ENCODE results near the gene HMGB2. TPM values are rescaled to one million over a fixed set of nuclear protein-coding genes. Genes with fewer than 3 reads are reported as not detected.

HMGB2 gene
- total and polyA plus RNA-seq, 2 of the 8 experiments (the other 6 are each of a cell fraction or from before 2014, with no cell fraction given) = 54.7 to 218 TPM

GRCh38 chr4:173333658-173334084 lies 487 bp downstream of the HMGB2 start:
- POLR2A ChIA-PET (ENCODE audit: partially characterized antibody) = interaction anchor here (0.6 to 8.0 kb wide), 33 partner anchors 12 to 347 kb away, joined by 3 to 123 read pairs (median 4); partner anchors contain the start of genes GALNT7, SAP30 and SCRG1
- no peak overlapping the region for H2BK15ac ChIP-seq (ENCODE audit: low read length)
- no peak overlapping the region for H3K14ac ChIP-seq (ENCODE audit: insufficient read length)
- peak overlapping the region; percentile 99 for H4K5ac ChIP-seq (ENCODE audit: insufficient read length, low read depth, low read length)
- no peaks in the 10 kb centered on the region for H3K27me3 ChIP-seq (replicated peaks in 1 of 4; ENCODE audit: control insufficient read depth in 3 of 4, extremely low read depth in 1 of 4, insufficient read depth in 3 of 4, low read length in 3 of 4)
- TF ChIP-seq SIN3A (conservative IDR thresholded peaks at IDR 0.05 in 1 of 2, IDR thresholded peaks at IDR 0.05 in 1 of 2; ENCODE audit: low read depth in 1 of 2, low read length in 2 of 2) (0 out of 4 replicates have a peak, but pooled peaks of 1 of the 2 experiments have one; percentile 0), ATF2 (IDR thresholded peaks at IDR 0.05; ENCODE audit: low read length) (no peak), POLR2AphosphoS5 (IDR thresholded peaks at IDR 0.05; ENCODE audit: low read depth, low read length) (0 out of 2 replicates have a peak, but pooled peaks have one; percentile 9), MAX (IDR thresholded peaks at IDR 0.05) (no peak), RBBP5 (IDR thresholded peaks at IDR 0.05; ENCODE audit: borderline replicate concordance, low read depth, low read length) (0 out of 2 replicates have a peak, but pooled peaks have one; percentile 49), KDM1A (IDR thresholded peaks at IDR 0.05; ENCODE audit: borderline replicate concordance, low read length) (no peak), SP4 (IDR thresholded peaks at IDR 0.05; ENCODE audit: low read length) (no peak), ASH2L (IDR thresholded peaks at IDR 0.05; ENCODE audit: low read length) (peak; percentile 51), CHD1 (IDR thresholded peaks at IDR 0.05; ENCODE audit: low read depth, low read length) (no peak), SUZ12 (IDR thresholded peaks at IDR 0.05; ENCODE audit: low read length) (no peak)
- H3K4me1 ChIP-seq (replicated peaks in 1 of 4; ENCODE audit: control insufficient read depth in 3 of 4, insufficient read depth in 4 of 4, low read length in 3 of 4) = peaks cover 0 to 3% (median 3%) of the 10 kb centered on the region in 4 experiments; a peak in 6 of 7 replicates
- H2BK12ac ChIP-seq (ENCODE audit: low read depth, low read length) = peak overlapping the region; percentile 76; the same call in 1 of the 2 replicates
- no peak for FAIRE-seq
- peak overlapping the region; percentile 99 to 100 (median 100) for H3K9ac ChIP-seq (replicated peaks in 1 of 4; ENCODE audit: extremely low read depth in 1 of 4, low read depth in 3 of 4, low read length in 3 of 4)
- peak overlapping the region; percentile 71 for H3K56ac ChIP-seq (replicated peaks; ENCODE audit: insufficient read length, low read depth, low read length)
- H3K4me2 ChIP-seq (ENCODE audit: insufficient read depth in 1 of 2, low read depth in 2 of 2, low read length in 2 of 2) = peak overlapping the region; percentile 80 to 90
- no peaks in the 10 kb centered on the region for H3K9me3 ChIP-seq (ENCODE audit: insufficient read depth in 2 of 2, low read depth in 1 of 2, low read length in 1 of 2)
- H3K18ac ChIP-seq (ENCODE audit: extremely low read depth, low read length) = peak overlapping the region; percentile 98; the same call in 1 of the 2 replicates
- H4K8ac ChIP-seq (ENCODE audit: extremely low read depth, insufficient read depth, low read length) = peak overlapping the region; percentile 100; the same call in 1 of the 2 replicates
- H2AFZ ChIP-seq (ENCODE audit: low read length) = no peak overlapping the region
- H3K23me2 ChIP-seq (ENCODE audit: low read depth, low read length) = peaks cover 3% of the 10 kb centered on the region; the same call in 1 of the 2 replicates
- H2BK120ac ChIP-seq (replicated peaks; ENCODE audit: low read depth, low read length) = no peak overlapping the region
- H2BK5ac ChIP-seq (ENCODE audit: low read depth, low read length) = peak overlapping the region; percentile 91
- H3K79me1 ChIP-seq (ENCODE audit: low read depth, low read length) = no peaks in the 10 kb centered on the region
- 2% methylated on average over 23 of the region's 53 CpGs; no CpG with 5 or more reads in 1 of the 2 experiments for WGBS, 2 experiments (ENCODE audit: extremely low coverage in 1 of 2, insufficient coverage in 1 of 2, insufficient read length in 1 of 2, insufficient replicate concordance in 2 of 2, low coverage in 1 of 2, low lambda C conversion rate in 2 of 2, missing lambda C conversion rate in 1 of 2)
- peak overlapping the region; percentile 100 for H3K27ac ChIP-seq (ENCODE audit: low read depth, low read length)
- peaks cover 0 to 19% of the 10 kb centered on the region in 2 experiments; a peak in 3 of 4 replicates for H3K79me2 ChIP-seq (ENCODE audit: control insufficient read depth in 1 of 2, insufficient read depth in 2 of 2, low read length in 2 of 2)
- no peak overlapping the region for H3K4ac ChIP-seq (replicated peaks; ENCODE audit: insufficient read length, low read depth, low read length)
- peak overlapping the region; percentile 70 for H4K91ac ChIP-seq (replicated peaks; ENCODE audit: insufficient read length, low read length)
- no peak for DNase-seq (ENCODE audit: low read depth in 1 of 2, low spot score in 2 of 2)
- peak overlapping the region; percentile 73 to 99 (median 94) for H3K4me3 ChIP-seq (ENCODE audit: extremely low read depth in 1 of 4, insufficient read depth in 2 of 4, low read depth in 3 of 4, low read length in 4 of 4)
- H2BK20ac ChIP-seq (ENCODE audit: low read length) = no peak overlapping the region
- CTCF ChIA-PET (ENCODE audit: partially characterized antibody) = interaction anchor here (0.7 to 3.0 kb wide), 7 partner anchors 15 to 320 kb away, joined by 3 to 12 read pairs (median 6); partner anchors contain the start of gene SAP30
- H3K36me3 ChIP-seq (ENCODE audit: control insufficient read depth in 2 of 4, insufficient read depth in 4 of 4, low read length in 3 of 4) = peaks cover 6 to 46% (median 22%) of the 10 kb centered on the region in 4 experiments; a peak in 7 of 8 replicates
- peaks cover 2 to 4% of the 10 kb centered on the region in 2 experiments for H4K20me1 ChIP-seq (replicated peaks in 1 of 2; ENCODE audit: control insufficient read depth in 1 of 2, insufficient read depth in 2 of 2, low read length in 2 of 2)
- H3K23ac ChIP-seq (ENCODE audit: insufficient read length) = no peak overlapping the region
- no peak overlapping the region for H2AK5ac ChIP-seq (ENCODE audit: low read depth, low read length)
